GM18858 (cell line): ENCODE results near the gene CD1C.
"Not testable (repeated sequence)": the region's sequence is repeated elsewhere in the genome, so short reads cannot be mapped to it uniquely, and the experiment has no call there.

Source experiments
- ATAC-seq: cut with Tn5 transposase; IDR thresholded peaks from one replicate; pipeline ENCODE4 v1.9.1; 2021; ENCODE audit not compliant: unreplicated experiment

CD1C gene

DNA sequence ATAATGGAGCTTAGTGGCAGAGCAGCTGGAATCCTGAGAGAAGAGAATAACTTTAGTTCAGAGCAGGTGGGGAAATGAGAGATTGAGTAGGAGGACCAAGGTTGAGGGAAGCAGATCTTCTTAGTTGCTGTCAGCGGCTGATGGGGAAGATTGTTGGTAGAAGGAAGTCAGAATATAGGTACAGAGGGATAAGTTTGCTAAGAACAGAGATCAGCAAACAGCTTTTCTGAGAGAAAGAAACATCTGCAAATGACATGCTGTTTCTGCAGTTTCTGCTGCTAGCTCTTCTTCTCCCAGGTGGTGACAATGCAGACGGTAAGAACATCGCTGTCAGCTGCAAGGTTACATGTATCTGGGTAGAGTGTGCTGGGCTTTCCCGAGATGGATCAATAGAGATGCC is at the start of gene CD1C:
Gene CD1C (plus strand): TSS at position 113 of the 400 bp plus-strand sequence. CDS start 142 bp downstream, at position 255.
- no peak for ATAC-seq

DNA sequence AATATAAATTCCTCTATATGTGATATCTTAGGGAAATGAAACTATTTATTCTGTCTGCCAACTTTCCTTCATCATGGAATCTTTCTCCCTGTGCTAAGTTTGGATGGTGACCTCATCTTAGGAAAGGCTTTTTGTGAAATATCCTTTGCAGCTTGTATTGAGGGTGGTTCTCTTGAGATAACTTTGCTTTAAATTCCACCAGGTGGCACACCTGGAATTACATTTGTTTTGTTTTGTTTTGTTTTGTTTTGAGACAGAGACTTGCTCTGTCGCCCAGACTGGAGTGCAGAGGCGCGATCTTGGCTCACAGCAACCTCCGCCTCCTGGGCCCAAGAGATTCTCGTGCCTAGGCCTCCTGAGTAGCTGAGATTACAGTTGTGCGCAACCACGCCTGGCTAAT is 43.1 kb upstream of the CD1C start:
- ATAC-seq, result peak; percentile 44

DNA sequence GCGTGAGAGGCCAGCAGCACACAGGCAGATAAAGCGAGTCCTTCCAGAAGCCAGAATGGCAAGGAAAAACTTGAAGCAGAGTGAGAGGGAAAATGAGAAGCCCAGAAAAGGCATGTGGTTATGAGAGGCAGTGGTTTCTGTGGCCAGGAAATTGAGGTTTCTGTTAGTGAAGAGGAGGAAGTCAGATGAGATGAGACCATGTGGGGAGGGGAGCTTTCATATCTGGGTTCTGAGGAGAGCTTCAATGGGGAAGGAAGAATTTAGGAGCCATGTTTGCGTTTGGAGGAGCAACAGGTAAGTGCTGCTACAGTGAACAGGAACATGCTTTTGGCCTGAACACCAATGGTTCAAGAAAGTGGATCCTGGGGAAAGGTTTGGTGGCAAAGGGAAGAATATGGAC is 41.6 kb upstream of the CD1C start:
- peak; percentile 57 for ATAC-seq

DNA sequence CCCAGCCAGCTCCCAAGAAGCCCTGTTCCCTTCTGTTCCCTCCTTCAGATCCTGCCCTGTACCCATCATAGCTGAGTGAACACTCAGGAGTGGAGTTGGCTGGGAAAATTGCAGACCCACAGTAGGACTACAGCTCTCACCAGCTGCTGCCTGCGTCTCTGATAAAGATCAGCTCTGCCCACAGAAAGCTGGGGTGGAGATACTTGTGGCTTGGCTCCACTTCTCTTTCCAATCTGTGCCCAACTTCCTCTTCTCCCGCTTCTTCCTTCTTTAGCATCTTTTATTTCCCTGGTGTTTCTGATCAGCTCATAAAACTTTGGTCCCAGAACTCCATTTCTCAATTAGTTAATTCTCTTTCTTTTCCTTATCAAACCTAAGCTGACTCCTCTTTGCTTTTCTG is 41.0 kb upstream of the CD1C start:
- ATAC-seq, result no peak

DNA sequence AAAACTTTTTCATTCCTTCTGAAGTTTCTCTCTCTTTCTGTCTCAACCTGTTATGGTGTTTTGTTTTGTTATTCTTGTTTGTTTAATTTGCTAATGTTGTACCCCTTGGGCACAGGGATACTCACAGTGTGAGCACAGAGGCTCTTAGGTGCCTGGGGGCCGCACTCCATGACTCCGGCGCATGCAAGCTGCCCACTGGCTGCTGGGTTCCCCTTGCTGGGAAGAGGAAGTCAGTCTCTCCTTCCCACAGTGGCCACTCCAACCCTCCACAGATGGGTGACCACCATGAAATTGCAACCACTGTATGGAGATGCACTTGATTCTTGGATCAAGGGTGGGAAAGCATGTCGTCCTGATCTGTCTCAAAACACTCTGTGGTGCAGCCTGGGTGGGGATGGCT is 40.1 kb upstream of the CD1C start:
- ATAC-seq, result no peak

DNA sequence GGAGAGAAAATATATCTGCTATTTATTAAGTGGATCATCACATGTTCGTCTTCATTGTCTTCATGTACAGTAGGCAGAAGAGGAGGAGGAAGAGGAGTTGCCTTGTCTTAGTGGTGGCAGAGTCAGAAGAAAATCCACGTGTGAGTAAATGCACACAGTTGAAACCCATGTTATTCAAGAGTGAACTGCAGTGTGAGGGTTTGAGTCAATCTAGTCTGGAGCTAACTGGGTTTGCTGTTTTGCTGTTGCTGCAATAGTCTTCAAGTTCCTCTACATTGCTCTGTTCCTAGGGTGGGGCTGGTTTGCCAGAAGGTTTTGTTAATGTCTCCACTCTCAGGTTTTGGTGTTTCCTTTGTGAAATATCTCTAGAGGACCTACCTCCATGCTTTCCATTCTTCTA is 38.6 kb upstream of the CD1C start:
- ATAC-seq, result no peak

DNA sequence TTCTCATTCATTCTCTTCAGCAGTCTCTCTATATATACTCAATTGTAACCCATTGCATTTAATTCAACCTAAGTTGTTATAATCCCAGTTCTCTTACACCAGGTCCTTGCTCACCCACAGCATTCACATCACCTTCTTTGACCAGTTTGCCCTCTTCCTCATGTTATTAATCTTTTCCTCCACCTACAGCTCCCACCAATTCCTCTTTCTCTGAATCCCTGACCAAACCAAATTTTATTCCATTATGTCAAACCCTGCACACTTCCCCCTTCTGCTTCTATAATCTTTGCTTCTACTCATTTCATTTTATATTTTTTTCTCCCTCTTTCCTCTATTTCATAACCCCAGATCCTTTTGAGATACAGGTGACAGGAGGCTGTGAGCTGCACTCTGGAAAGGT is 34.1 kb upstream of the CD1C start:
- ATAC-seq, result no peak

DNA sequence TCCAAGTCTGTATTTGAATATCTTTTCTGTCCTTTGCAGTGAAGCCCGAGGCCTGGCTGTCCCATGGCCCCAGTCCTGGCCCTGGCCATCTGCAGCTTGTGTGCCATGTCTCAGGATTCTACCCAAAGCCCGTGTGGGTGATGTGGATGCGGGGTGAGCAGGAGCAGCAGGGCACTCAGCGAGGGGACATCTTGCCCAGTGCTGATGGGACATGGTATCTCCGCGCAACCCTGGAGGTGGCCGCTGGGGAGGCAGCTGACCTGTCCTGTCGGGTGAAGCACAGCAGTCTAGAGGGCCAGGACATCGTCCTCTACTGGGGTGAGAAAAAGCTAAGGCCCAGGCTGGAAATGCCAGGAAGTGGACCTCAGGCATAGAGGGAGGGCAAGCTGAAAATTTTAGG is 33.0 kb upstream of the CD1C start:
- not testable (repeated sequence) for ATAC-seq

DNA sequence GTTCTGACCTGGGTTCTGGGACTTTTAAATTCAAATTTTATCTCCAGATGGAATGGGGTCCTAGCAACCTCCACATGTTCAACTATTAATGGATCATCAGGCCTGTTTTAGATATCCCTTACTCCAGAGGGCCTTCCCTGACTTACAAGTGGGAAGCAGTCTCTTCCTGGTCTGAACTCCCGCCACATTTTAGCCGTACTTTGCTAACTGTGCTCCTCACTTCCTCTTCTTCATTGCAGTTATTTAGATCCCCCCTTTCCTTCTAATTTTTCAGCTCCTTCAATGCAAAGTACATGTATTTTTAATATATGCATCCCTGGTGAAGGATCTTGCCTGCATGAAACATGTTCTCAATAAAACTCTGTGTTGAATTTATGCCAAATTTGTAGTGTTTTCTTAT is 31.8 kb upstream of the CD1C start:
- ATAC-seq, result no peak

DNA sequence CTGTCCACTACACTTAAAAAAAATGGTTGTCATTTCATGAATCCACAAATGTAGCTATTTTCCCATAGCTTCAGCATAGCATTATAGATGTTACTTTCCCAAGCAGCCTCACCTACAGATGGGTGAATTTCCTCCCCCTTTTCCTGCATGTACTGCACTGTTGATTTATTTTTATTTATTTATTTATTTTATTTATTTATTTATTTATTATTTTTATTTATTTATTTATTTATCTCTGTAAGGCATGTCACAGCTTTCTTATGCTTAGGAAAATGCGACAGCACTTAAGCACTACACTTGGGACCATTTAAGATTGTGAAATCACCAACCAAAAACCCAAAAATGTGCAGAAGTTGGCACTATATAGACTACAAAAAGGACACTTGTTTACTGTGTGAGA is 30.6 kb upstream of the CD1C start:
- ATAC-seq, result no peak

DNA sequence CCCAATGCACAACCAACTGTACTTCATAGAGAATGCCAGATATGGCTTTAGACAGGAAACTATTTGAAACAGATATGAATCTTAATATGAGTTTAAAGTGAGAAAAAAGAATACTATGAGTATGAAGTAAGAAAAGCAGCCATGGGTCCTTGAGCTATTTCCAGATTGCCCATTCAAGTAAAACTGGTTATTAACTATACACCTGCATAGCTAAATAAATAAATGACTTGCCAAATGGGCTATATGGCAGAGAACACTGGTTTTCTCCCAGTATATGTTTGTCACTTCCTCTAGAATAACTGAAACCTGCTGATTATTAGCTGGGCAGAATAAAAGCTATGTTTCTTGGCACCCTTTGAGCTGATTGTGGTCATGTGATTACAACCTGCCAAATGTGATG is 17.0 kb upstream of the CD1C start:
- ATAC-seq, result no peak

DNA sequence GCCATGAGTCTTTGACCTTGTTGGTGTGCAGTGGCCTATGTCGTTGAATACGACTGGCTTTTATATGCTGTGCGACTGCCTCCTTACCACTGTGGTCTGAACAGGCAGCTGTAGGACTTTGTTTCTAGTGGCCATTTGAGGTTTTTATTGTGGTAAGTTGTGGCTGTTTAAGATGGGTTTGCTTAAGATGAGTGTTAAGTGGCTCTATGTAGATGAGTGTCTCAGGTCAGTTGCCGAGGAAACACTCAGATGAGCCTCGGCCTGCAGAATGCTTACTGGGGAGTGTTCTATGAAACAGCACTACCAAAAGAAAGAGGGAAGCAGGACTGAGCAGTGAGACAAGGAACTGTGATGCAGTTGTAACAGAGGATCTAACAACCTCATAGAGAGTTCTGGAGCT is 14.9 kb upstream of the CD1C start:
- ATAC-seq, result no peak

DNA sequence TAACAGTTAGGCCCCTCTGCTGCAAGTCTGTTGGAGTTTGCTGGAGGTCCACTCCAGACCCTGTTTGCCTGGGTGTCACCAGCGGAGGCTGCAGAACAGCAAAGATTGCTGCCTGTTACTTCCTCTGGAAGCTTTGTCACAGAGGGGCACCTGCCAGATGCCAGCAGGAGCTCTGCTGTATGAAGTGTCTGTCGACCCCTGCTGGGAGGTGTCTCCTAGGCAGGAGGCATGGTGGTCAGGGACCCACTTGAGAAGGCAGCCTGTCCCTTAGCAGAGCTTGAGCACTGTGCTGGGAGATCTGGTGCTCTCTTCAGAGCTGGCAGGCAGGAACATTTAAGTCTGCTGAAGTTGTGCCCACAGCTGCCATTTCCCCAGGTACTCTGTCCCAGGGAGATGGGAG is 7.3 kb upstream of the CD1C start:
- not testable (repeated sequence) for ATAC-seq

DNA sequence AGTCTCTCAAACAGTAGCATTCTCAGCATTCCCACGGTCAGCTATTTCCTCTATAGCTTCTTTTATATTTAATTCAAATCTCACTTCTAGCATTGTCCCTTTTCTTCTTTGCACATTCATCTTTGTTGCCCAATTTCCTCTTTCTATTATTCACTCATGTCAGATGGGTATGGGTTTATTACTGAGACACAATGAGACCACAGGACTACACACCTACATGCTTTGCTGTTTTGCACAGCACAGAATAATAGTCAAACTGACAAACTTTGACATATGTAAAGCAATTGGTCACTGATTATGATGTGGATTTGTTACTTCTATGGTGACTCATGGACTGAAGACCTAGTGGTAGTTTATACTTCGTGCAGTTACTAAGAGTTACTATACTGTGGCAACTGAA is 5.8 kb upstream of the CD1C start:
- ATAC-seq, result peak; percentile 62

DNA sequence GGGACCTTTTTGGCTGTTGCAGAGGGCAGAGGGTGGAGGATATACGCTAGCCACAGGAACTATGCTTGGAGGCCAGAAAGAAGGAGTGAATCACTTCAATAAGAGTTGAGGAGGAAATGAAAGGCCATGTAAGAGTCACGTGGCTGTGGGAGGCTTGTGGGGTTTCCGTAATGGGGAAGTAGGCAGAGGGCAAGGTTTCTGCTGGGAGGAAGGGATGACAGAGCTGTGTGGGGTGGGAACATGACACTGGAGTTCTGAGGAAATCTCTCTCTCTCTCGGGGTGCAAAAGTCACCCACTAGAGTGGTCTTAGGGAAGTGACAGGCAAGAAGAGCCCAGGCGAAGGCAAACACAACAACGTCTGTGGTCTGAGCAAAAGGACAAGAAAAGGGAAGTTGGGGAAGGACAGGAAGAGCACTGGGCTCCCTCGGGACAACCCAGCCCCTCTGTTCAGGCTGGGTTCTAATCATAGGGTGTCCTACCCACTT is 3.9 kb upstream of the CD1C start:
- ATAC-seq, result peak; percentile 54

DNA sequence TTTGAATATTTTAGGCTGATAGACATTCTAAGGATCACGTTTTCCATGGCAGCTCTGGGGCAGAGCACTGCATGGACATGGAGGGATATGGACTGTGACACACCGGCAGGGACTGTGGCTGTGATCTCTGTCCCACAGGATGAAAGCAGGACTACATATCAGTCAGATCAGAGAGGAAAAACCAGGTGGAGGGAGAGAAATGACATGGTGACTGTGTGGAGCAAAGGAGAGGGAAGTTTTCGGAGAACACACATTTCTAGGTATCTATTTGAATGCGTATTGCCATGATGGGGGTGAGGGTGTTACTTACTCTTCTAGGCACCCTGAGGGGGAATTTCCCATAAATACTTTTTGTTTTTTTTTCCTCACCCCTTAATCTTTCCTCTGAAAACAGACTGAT is 3.2 kb upstream of the CD1C start:
- no peak for ATAC-seq

DNA sequence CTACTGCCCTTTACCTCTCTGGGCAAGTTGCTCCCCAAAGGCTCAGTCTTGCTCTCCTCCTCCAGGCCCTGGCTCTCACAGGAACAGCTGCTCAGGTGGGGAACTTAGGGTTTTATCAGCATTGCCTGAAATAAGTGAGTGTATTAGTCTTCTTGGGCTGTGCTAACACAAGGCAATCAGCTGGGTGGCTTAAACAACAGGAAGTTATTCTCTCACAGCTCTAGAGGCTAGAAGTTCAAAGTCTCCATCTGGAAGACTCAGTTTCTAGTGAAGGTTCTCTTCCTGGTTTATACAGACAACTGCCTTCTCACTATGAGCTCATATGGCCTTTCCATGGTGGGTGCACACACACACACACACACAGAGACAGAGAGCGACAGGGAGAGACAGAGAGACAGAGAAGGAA is 2.8 kb upstream of the CD1C start:
- no peak for ATAC-seq

DNA sequence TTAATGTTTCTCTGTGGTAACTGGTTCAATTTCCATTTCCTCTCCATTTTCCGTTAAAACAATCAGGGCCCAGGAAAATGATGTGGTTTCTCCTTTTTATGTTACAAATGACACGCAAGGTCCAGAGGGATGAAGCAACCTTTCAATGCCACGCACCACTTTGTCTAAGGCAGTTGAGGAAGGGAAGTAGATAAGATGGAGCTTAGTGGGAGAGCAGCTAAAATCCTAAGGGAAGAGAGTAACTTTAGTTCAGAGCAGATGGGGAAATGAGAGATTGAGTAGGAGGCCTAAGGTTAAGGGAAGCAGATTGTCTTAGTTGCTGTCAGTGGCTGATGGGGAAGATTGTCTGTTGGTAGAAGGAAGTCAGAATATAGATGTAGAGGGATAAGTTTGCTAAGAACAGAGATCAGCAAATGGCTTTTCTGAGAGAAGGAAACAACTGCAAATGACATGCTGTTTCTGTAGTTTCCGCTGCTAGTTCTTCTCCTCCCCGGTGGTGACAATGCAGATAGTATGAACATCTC is 660 bp downstream of the CD1C start:
- ATAC-seq, result no peak

DNA sequence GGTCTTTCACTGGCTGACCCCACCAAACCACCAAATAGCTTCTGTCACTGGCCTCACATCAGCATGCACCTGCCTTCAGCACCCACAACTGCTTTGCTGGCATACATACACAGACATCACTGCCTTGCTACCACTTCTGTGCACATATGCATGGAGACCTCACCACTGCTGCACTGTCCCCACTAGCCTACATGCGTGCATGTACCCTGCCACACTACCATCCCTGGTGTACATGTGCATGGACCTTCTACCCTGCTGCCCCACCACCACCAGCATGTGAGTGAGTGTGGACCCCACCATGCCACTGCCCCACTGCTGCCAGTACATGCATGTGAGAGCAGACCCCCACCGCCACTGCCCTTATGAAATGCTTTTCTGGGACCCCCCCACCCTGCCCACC is 6.1 kb downstream of the CD1C start:
- no peak for ATAC-seq

DNA sequence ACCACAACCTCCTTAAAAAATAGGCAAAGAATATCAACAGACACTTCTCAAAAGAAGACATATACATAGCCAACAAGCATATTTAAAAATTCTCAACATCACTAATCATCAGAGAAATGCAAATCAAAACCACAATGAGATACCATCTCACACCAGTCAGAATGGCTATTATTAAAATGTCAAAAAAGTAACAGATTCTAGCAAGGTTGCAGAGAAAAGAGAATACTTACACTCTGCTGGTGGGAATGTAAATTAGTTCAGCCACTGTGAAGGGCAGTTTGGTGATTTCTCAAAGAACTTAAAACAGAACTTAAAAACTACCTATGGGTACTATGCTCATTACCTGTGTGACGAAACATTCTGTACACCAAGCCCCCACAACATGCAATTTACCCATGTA is 20.9 kb downstream of the CD1C start:
- peak; percentile 65 for ATAC-seq

DNA sequence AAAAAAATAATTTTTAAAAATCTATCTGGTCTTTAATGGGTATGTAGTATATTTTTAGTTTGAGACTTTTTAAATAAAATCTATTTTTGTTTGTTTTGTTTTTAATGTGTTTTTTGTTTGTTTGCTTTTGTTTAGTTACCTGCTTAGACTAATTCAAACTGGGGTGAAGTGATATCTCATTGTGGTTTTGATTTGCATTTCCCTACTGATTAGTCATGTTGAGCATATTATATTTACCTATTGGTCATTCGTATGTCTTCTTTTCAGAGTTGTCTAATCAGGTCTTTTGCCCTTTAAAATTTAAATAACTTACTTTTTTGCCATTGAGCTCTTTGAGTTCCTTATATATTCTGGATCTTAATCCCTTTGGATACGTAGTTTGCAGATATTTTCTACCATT is 21.3 kb downstream of the CD1C start:
- ATAC-seq, result no peak

DNA sequence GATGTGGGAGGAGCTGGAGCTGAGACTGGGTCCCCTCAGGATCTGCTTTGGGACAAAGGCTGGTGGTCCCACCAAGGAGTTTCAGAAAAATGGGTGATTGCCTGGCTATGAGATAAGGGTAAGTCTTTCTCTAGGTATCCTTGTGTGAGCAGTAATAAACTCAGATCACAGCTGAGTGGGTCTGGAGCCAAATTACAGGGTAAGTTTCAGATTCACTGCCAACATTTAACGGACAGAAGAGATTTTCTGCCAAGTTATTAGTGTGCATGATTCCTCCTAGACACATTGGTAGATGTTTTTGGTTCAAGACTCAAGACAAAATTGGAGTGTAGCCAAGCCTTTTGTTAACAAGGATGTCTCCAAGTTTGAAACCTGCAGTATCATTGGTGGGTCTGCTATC is 34.1 kb downstream of the CD1C start:
- no peak for ATAC-seq

DNA sequence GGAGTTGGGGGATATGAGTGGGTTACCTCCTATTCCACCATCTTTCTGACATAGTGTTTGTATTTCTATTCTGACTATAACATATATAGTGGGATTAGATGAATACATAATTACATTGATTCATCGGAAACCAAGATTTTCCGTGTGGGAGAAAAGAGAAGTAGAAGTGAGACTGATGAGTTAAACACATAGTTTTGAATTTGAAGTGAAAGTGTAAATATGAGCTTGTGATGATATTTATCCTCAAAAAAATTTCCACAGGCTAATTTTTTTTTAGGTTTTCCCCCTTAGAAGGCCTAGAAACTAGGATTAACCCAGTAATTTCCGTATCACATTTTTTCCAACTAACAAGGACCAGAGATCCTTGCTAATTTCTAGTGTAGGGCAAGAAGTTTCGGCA is 34.7 kb downstream of the CD1C start:
- no peak for ATAC-seq

DNA sequence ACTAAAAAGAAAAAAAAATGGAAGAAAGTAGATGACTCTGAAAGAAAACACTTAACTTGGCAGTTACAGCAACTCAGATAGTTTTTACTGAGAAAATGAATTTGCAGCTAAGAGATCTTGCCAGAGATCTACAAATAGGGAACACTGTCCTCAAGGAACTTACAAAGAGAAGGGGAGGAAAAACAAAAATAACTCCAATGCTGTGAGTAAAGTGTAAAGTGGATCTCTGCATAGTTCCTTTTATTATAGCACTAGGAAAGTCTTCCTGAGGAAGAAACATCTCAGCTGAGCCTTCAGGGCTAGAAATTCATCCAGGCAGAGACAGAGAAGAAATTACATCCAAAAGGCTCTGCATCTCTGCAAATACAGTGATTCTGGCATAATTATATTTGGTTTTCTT is 37.8 kb downstream of the CD1C start:
- ATAC-seq, result no peak
